Left lung (tissue), 10 donors: Measurements from ENCODE around the gene RNF112. TPM values are rescaled to one million over a fixed set of nuclear protein-coding genes. Genes with fewer than 3 reads are reported as not detected.
"Not testable (repeated sequence)": the region's sequence is repeated elsewhere in the genome, so short reads cannot be mapped to it uniquely, and the experiment has no call there.

Experiments
- ATAC-seq: fragments of 200-7000 bp; cut with Tn5 transposase; one replicate; pipeline ENCODE4 v1.9.1; 2020; ENCODE audit warnings: moderate library complexity
- DNase-seq, 4 donors: peaks; one replicate each; pipeline ENCODE4 v3.0.0-alpha.2; 2013 to 2020
- H3K27ac ChIP-seq, 2 donors: fragments of 200-600 bp; sonication (generic) in 1 of 2; one replicate each; pipeline versions ENCODE4 v1.5.0 to v1.8.0; 2020 to 2021
- H3K27me3 ChIP-seq, 2 donors: fragments of 200-600 bp; sonication (generic) in 1 of 2; one replicate each; pipeline versions ENCODE4 v1.5.0 to v1.8.0; 2020 to 2021
- H3K36me3 ChIP-seq, 2 donors: fragments of 200-600 bp; sonication (generic) in 1 of 2; one replicate each; pipeline versions ENCODE4 v1.5.0 to v1.8.0; 2020 to 2021
- H3K4me1 ChIP-seq, 2 donors: fragments of 200-600 bp; one replicate each; pipeline ENCODE4 v1.8.0; 2021
- H3K4me3 ChIP-seq, 2 donors: fragments of 200-600 bp; sonication (generic) in 1 of 2; one replicate each; pipeline versions ENCODE4 v1.5.0 to v1.8.0; 2020 to 2021; ENCODE audit warnings: mild to moderate bottlenecking in 1 of 2
- H3K9me3 ChIP-seq, 2 donors: fragments of 200-600 bp; sonication (generic) in 1 of 2; one replicate each; pipeline versions ENCODE4 v1.5.0 to v1.8.0; 2020 to 2021
- intact Hi-C, 2 donors: fragments of 100-400 bp; cut with DNase I; formaldehyde crosslinking; loops; one replicate each; pipeline versions ENCODE4 v1.11.2 to v1.14.2; 2022
- polyA plus RNA-seq, 6 donors: library from polyadenylated mRNA; unstranded; fragments of 120-200 nt; gene quantifications; one replicate each; pipeline ENCODE4 v1.2.1, GENCODE V29; 2013; ENCODE audit not compliant: insufficient read length in 6 of 6
- total RNA-seq, 2 donors: library from RNA; stranded (reverse); fragmentation: NEBNext Ultra II Directional; extraction: Animal tissue kit (Norgen Biotek cat#: 25700); gene quantifications; one replicate each; pipeline ENCODE4 v1.2.1, GENCODE V29; 2021
- TF ChIP-seq, protein P1 (sequence below), 2 donors: fragments of 200-600 bp; sonication (generic) in 1 of 2; IDR thresholded peaks; one replicate each; pipeline versions ENCODE4 v1.5.0 to v1.8.0; 2021; ENCODE audit warnings: antibody characterized with exemption in 2 of 2
- donor health status: DM: no; HTN: yes; CAD: no.
- donor health status: DM: no; HTN: no; CAD: no.

The RNF112 gene
- total and polyA plus RNA-seq, 8 donors = 2.1 to 5.0 (median 3.6) TPM

GRCh38 chr17:19461116-19461515 lies 50.1 kb downstream of the RNF112 start:
- intact Hi-C loops = no loop called here

GRCh38 chr17:19461681-19462080 lies 50.6 kb downstream of the RNF112 start:
- DNase-seq (no peak), ATAC-seq (no peak)
- H3K27ac ChIP-seq = no peak overlapping the region
- no peak overlapping the region for H3K4me3 ChIP-seq
- H3K27me3 ChIP-seq = no peaks in the 10 kb centered on the region
- TF ChIP-seq, protein P1, sequence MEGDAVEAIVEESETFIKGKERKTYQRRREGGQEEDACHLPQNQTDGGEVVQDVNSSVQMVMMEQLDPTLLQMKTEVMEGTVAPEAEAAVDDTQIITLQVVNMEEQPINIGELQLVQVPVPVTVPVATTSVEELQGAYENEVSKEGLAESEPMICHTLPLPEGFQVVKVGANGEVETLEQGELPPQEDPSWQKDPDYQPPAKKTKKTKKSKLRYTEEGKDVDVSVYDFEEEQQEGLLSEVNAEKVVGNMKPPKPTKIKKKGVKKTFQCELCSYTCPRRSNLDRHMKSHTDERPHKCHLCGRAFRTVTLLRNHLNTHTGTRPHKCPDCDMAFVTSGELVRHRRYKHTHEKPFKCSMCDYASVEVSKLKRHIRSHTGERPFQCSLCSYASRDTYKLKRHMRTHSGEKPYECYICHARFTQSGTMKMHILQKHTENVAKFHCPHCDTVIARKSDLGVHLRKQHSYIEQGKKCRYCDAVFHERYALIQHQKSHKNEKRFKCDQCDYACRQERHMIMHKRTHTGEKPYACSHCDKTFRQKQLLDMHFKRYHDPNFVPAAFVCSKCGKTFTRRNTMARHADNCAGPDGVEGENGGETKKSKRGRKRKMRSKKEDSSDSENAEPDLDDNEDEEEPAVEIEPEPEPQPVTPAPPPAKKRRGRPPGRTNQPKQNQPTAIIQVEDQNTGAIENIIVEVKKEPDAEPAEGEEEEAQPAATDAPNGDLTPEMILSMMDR (IDR thresholded peaks at IDR 0.05) = no peak
- intact Hi-C loops = no loop called here
- H3K9me3 ChIP-seq = no peaks in the 10 kb centered on the region
- no peaks in the 10 kb centered on the region for H3K36me3 ChIP-seq
- H3K4me1 ChIP-seq = peaks cover 6 to 15% of the 10 kb centered on the region in 2 donors

More at GRCh38 chr17:19461116-19461515, 50.1 kb downstream of the RNF112 start:
- no peaks in the 10 kb centered on the region for H3K9me3 ChIP-seq
- H3K27me3 ChIP-seq = no peaks in the 10 kb centered on the region
- H3K27ac ChIP-seq = no peak overlapping the region
- TF ChIP-seq, protein P1 (IDR thresholded peaks at IDR 0.05) = no peak
- H3K4me3 ChIP-seq = no peak overlapping the region
- no peaks in the 10 kb centered on the region for H3K36me3 ChIP-seq
- ATAC-seq (no peak), DNase-seq (no peak)
- H3K4me1 ChIP-seq = peaks cover 6 to 15% of the 10 kb centered on the region in 2 donors

DNA sequence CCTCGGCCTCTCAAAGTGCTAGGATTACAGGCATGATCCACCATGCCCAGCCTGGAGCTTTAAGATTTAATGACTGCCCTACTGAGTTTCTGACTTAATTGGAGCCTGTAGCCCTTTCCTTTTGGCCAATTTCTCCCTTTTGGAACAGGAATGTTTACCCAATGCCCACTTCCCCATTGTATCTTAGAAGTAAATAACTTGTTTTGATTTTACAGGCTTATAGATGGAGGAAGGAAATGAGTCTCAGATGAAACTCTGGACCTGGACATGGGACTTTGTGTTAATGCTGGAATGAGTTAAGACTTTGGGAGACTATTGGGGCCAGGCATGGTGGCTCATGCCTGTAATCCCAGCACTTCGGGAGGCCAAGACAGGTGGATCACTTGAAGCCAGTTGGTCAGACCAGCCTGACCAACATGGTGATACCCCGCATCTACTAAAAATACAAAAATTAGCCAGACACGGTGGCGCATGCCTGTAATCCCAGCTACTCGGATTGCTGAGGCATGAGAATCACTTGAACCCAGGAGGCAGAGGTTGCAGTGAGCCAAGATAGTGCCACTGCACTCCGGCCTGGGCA lies 51.5 kb downstream of the RNF112 start:
- H3K4me1 ChIP-seq = peaks cover 6 to 15% of the 10 kb centered on the region in 2 donors
- ATAC-seq, H3K9me3 ChIP-seq, H3K27me3 ChIP-seq, H3K4me3 ChIP-seq, DNase-seq, H3K36me3 ChIP-seq, intact Hi-C loops: not testable (repeated sequence)
- H3K27ac ChIP-seq = peak overlapping the region in 1 of 2 donors; percentile 45

- H3K36me3 ChIP-seq = no peaks in the 10 kb centered on the region
- no peaks in the 10 kb centered on the region for H3K9me3 ChIP-seq
- DNase-seq = peak in 1 of 4 donors; percentile 19
- no peak overlapping the region for H3K4me3 ChIP-seq
- ATAC-seq = peak; percentile 29
- TF ChIP-seq, protein P1 (IDR thresholded peaks at IDR 0.05) = no peak
- H3K27ac ChIP-seq = peak overlapping the region in 1 of 2 donors; percentile 42
- peaks cover 6 to 15% of the 10 kb centered on the region in 2 donors for H3K4me1 ChIP-seq
- no peaks in the 10 kb centered on the region for H3K27me3 ChIP-seq
- intact Hi-C loops = no loop called here
Observed at GRCh38 chr17:19464031-19465026, 53.3 kb downstream of the RNF112 start.

Other genes starting within 250 kb of the RNF112 start
- gene EPN2, start 173.9 kb upstream of the RNF112 start, total RNA-seq = 10 to 100 TPM; 43.3 to 49.1 TPM
- gene EPN2, start 173.9 kb upstream of the RNF112 start, polyA plus RNA-seq = 10 to 100 TPM; 44.1 to 51.5 (median 48.8) TPM
- gene B9D1, start 48.5 kb upstream of the RNF112 start, total RNA-seq = 10 to 100 TPM; 11.4 to 14.1 TPM
- gene B9D1, start 48.5 kb upstream of the RNF112 start, polyA plus RNA-seq = 10 to 100 TPM; 16.4 to 24.1 (median 22.0) TPM
- gene MAPK7, start 32.7 kb upstream of the RNF112 start, total RNA-seq = 10 to 100 TPM; 23.6 to 33.8 TPM
- gene MAPK7, start 32.7 kb upstream of the RNF112 start, polyA plus RNA-seq = 10 to 100 TPM; 19.8 to 32.0 (median 24.2) TPM
- gene MFAP4, start 24.0 kb upstream of the RNF112 start, total RNA-seq = 100 to 1,000 TPM in 1 of 2 donors, 10 to 100 TPM in 1; 91.0 to 153 TPM
- gene MFAP4, start 24.0 kb upstream of the RNF112 start, polyA plus RNA-seq = 100 to 1,000 TPM; 420 to 601 (median 506) TPM
- gene SLC47A1, start 122.6 kb downstream of the RNF112 start, total RNA-seq = 10 to 100 TPM in 1 of 2 donors, 1 to 10 TPM in 1; 5.5 to 16.2 TPM
- gene SLC47A1, start 122.6 kb downstream of the RNF112 start, polyA plus RNA-seq = 1 to 10 TPM; 1.0 to 2.6 (median 1.5) TPM
- gene ALDH3A2, start 237.5 kb downstream of the RNF112 start, total RNA-seq = 100 to 1,000 TPM; 116 to 208 TPM
- gene ALDH3A2, start 237.5 kb downstream of the RNF112 start, polyA plus RNA-seq = 10 to 100 TPM; 57.6 to 79.7 (median 68.3) TPM